ENCODE results near the gene NOL8.

Gene NOL8

DNA sequence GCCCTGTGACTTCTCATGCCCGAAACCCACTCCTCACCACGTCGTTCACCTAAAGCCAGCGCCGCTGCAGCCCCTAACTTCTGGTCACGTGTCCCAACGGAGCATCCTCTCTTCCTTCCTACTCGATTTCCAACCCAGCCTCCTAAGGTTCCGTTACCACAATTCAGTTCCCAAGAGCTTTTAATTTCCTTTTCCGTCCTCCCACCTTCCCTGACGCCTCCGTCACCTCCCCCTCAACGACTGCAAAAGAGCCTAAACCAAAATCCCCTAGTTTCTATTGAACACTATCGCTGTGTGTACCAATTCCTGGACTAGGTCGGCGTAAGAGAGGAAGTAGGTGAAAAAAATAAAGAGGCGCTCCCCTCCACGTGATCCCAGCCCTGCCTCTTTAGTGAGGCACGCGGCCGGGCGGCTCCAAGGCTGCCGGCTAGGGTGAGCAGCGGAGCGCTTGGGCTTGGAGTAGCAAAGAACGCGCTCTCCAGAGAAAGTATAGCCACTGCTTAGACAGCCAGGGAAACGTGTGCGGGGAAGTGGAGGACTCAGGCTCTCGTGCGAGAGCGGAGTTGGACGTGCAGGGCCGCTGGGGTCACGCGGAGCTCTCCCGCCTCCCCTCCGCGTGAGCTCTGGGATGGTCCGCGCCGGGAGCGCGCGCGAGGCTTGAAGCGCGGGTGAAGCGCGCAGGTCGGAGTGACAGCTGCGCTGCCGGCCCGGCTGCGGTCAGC is at the start of gene NOL8, which contains the start of gene CENPP:
Gene NOL8, minus strand, starts transcription at position 82 of the 722 bp plus-strand sequence. CDS start 1,189 bp downstream, outside the sequence.
Gene CENPP, plus strand, starts transcription at position 685 of the 722 bp plus-strand sequence.
- Histone ChIP-seq H3K27me3 (ENCODE audit: insufficient read depth, low read length, poor library complexity) (no peaks in the 10 kb centered on the region), H3K4me1 (ENCODE audit: insufficient read depth, low read length) (peaks cover 41% of the 10 kb centered on the region), H3K9ac (ENCODE audit: low read depth, low read length) (peak within 1 kb of the TSS; percentile 84), H3K27ac (ENCODE audit: low read length) (peak within 1 kb of the TSS; percentile 96), H2AFZ (ENCODE audit: low read depth, low read length) (peak within 1 kb of the TSS; percentile 94), H3K79me2 (ENCODE audit: insufficient read depth, low read length) (peaks cover 75% of the 10 kb centered on the region), H3K36me3 (ENCODE audit: insufficient read depth, low read length) (peaks cover 26% of the 10 kb centered on the region), H4K20me1 (ENCODE audit: insufficient read depth, low read length) (no peaks in the 10 kb centered on the region; the same call in 1 of the 2 replicates), H3K4me3 (ENCODE audit: low read depth in 1 of 2, low read length in 2 of 2) (peak within 1 kb of the TSS; percentile 85 to 96), H3K4me2 (ENCODE audit: insufficient read depth, low read length) (peak within 1 kb of the TSS; percentile 97), H3K9me3 (ENCODE audit: insufficient read depth, low read length, severe bottlenecking) (no peaks in the 10 kb centered on the region)
- TF ChIP-seq, protein P1, sequence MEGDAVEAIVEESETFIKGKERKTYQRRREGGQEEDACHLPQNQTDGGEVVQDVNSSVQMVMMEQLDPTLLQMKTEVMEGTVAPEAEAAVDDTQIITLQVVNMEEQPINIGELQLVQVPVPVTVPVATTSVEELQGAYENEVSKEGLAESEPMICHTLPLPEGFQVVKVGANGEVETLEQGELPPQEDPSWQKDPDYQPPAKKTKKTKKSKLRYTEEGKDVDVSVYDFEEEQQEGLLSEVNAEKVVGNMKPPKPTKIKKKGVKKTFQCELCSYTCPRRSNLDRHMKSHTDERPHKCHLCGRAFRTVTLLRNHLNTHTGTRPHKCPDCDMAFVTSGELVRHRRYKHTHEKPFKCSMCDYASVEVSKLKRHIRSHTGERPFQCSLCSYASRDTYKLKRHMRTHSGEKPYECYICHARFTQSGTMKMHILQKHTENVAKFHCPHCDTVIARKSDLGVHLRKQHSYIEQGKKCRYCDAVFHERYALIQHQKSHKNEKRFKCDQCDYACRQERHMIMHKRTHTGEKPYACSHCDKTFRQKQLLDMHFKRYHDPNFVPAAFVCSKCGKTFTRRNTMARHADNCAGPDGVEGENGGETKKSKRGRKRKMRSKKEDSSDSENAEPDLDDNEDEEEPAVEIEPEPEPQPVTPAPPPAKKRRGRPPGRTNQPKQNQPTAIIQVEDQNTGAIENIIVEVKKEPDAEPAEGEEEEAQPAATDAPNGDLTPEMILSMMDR (IDR thresholded peaks at IDR 0.05; ENCODE audit: borderline replicate concordance, extremely low read depth, low read length, poor library complexity, severe bottlenecking), result no peak
- no peak for TF ChIP-seq EZH2 (IDR thresholded peaks at IDR 0.05; ENCODE audit: borderline replicate concordance, low read depth, low read length, severe bottlenecking)
- DNase-seq (peak; percentile 85), ATAC-seq (ENCODE audit: insufficient read depth, low read depth) (peak; percentile 90)

DNA sequence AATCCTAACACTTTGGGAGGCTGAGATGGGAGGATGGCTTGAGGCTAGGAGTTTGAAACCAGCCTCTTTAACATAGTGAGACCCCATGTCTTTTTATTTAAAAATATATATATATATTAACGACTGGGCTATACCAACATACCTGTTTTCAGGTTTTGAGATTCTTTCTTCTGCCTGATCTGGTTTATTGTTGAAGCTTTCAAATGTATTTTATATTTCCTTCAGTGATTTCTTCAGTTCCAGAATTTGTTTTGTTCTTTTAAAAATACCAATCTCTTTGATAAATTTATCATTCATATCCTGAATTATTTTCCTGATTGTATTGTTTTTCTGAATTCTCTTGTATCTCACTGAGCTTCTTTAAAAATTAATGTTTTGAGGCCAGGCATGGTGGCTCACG is 48.0 kb upstream of the NOL8 start:
- no peak for DNase-seq
- peaks cover 7% of the 10 kb centered on the region; the same call in 1 of the 2 replicates for H3K36me3 ChIP-seq (ENCODE audit: insufficient read depth, low read length)
- H2AFZ ChIP-seq (ENCODE audit: low read depth, low read length), result no peak overlapping the region
- ATAC-seq (ENCODE audit: insufficient read depth, low read depth), result no peak
- H3K4me2 ChIP-seq (ENCODE audit: insufficient read depth, low read length), result no peak overlapping the region
- H3K27me3 ChIP-seq (ENCODE audit: insufficient read depth, low read length, poor library complexity), result no peaks in the 10 kb centered on the region
- no peaks in the 10 kb centered on the region for H3K4me1 ChIP-seq (ENCODE audit: insufficient read depth, low read length)
- peaks cover 10% of the 10 kb centered on the region for H3K9me3 ChIP-seq (ENCODE audit: insufficient read depth, low read length, severe bottlenecking)
- peaks cover 19% of the 10 kb centered on the region; the same call in 1 of the 2 replicates for H3K79me2 ChIP-seq (ENCODE audit: insufficient read depth, low read length)
- H3K27ac ChIP-seq (ENCODE audit: low read length), result no peak overlapping the region
- no peak overlapping the region for H3K9ac ChIP-seq (ENCODE audit: low read depth, low read length)
- no peaks in the 10 kb centered on the region for H4K20me1 ChIP-seq (ENCODE audit: insufficient read depth, low read length)
- TF ChIP-seq EZH2 (IDR thresholded peaks at IDR 0.05; ENCODE audit: borderline replicate concordance, low read depth, low read length, severe bottlenecking), result no peak
- TF ChIP-seq, protein P1 (IDR thresholded peaks at IDR 0.05; ENCODE audit: borderline replicate concordance, extremely low read depth, low read length, poor library complexity, severe bottlenecking), result no peak
- no peak overlapping the region for H3K4me3 ChIP-seq (ENCODE audit: low read depth in 1 of 2, low read length in 2 of 2)

GRCh38 chr9:92369075-92369474 is 43.9 kb upstream of the NOL8 start:
- H3K27ac ChIP-seq (ENCODE audit: low read length), result no peak overlapping the region
- no peaks in the 10 kb centered on the region for H4K20me1 ChIP-seq (ENCODE audit: insufficient read depth, low read length)
- H3K36me3 ChIP-seq (ENCODE audit: insufficient read depth, low read length), result peaks cover 13% of the 10 kb centered on the region; the same call in 1 of the 2 replicates
- peaks cover 8% of the 10 kb centered on the region for H3K9me3 ChIP-seq (ENCODE audit: insufficient read depth, low read length, severe bottlenecking)
- no peak overlapping the region for H2AFZ ChIP-seq (ENCODE audit: low read depth, low read length)
- ATAC-seq (ENCODE audit: insufficient read depth, low read depth) (no peak), DNase-seq (no peak)
- TF ChIP-seq, protein P1 (IDR thresholded peaks at IDR 0.05; ENCODE audit: borderline replicate concordance, extremely low read depth, low read length, poor library complexity, severe bottlenecking), result no peak
- TF ChIP-seq EZH2 (IDR thresholded peaks at IDR 0.05; ENCODE audit: borderline replicate concordance, low read depth, low read length, severe bottlenecking), result no peak
- H3K79me2 ChIP-seq (ENCODE audit: insufficient read depth, low read length), result peaks cover 19% of the 10 kb centered on the region; the same call in 1 of the 2 replicates
- no peak overlapping the region for H3K9ac ChIP-seq (ENCODE audit: low read depth, low read length)
- H3K27me3 ChIP-seq (ENCODE audit: insufficient read depth, low read length, poor library complexity), result no peaks in the 10 kb centered on the region
- no peak overlapping the region for H3K4me2 ChIP-seq (ENCODE audit: insufficient read depth, low read length)
- no peaks in the 10 kb centered on the region for H3K4me1 ChIP-seq (ENCODE audit: insufficient read depth, low read length)
- no peak overlapping the region for H3K4me3 ChIP-seq (ENCODE audit: low read depth in 1 of 2, low read length in 2 of 2)

Data from DND-41 (cell line).